Vagina (tissue), 2 donors: ENCODE data around the gene SCAF11. TPM values are rescaled to one million over a fixed set of nuclear protein-coding genes. Genes with fewer than 3 reads are reported as not detected.

ENCODE experiments used
- DNase-seq, 2 donors: peaks; one replicate each; pipeline ENCODE4 v3.0.0-alpha.2; 2017; ENCODE audit errors: extremely low spot score in 2 of 2
- H3K27ac ChIP-seq: fragments of 200-600 bp; sonication (generic); one replicate; pipeline ENCODE4 v1.5.1; 2019
- H3K27me3 ChIP-seq: fragments of 200-600 bp; sonication (generic); one replicate; pipeline ENCODE4 v1.5.1; 2019
- H3K36me3 ChIP-seq, 2 donors: fragments of 200-600 bp; sonication (generic); one replicate each; pipeline ENCODE4 v1.5.1; 2017 to 2019
- H3K4me1 ChIP-seq: fragments of 200-600 bp; sonication (generic); one replicate; pipeline ENCODE4 v1.5.1; 2019
- H3K4me3 ChIP-seq, 2 donors: fragments of 200-600 bp; sonication (generic); 1 replicate in 1 of 2; 2 replicates in 1 of 2; pipeline ENCODE4 v1.5.1; 2016 to 2019
- H3K9me3 ChIP-seq: fragments of 200-600 bp; sonication (generic); one replicate; pipeline ENCODE4 v1.5.1; 2019
- CTCF ChIP-seq, 3 experiments: fragments of 450-650 bp in 2 of 3; fragments of 200-600 bp in 1 of 3; sonication (generic) in 1 of 3; IDR thresholded peaks; one replicate each; pipeline ENCODE4 v1.5.1; 2017 to 2019; ENCODE audit warnings: antibody characterized with exemption in 3 of 3, mild to moderate bottlenecking in 2 of 3, moderate library complexity in 2 of 3
- POLR2A ChIP-seq, 2 donors: fragments of 450-650 bp; IDR thresholded peaks; one replicate each; pipeline ENCODE4 v1.6.1; 2017; ENCODE audit warnings: antibody characterized with exemption in 2 of 2, mild to moderate bottlenecking in 2 of 2, moderate library complexity in 2 of 2
- POLR2AphosphoS5 ChIP-seq, 2 donors: sonication (generic); formaldehyde crosslinking; IDR thresholded peaks; one replicate each; pipeline ENCODE4 v1.9.0; 2017; ENCODE audit warnings: antibody characterized with exemption in 2 of 2, mild to moderate bottlenecking in 2 of 2, low read depth in 1 of 2; ENCODE audit not compliant: insufficient read depth in 1 of 2
- intact Hi-C: fragments of 100-400 bp; cut with DNase I; formaldehyde crosslinking; loops from one replicate; pipeline ENCODE4 v1.15.1; 2023
- total RNA-seq: library from RNA; depleted of rRNA; stranded (reverse); fragments of >200 nt; gene quantifications from one replicate; pipeline ENCODE4 v1.2.3, GENCODE V29; 2016

Gene SCAF11
- total RNA-seq, 1 donor from 2014 or later = 104 TPM

- peaks cover 48% of the 10 kb centered on the region for H3K4me1 ChIP-seq
- intact Hi-C loops = no loop called here
- TF ChIP-seq POLR2AphosphoS5 (IDR thresholded peaks at IDR 0.05; ENCODE audit: insufficient read depth in 1 of 2, low read depth in 1 of 2) (no peak), CTCF (IDR thresholded peaks at IDR 0.05) (no peak), POLR2A (IDR thresholded peaks at IDR 0.05) (no peak)
- H3K36me3 ChIP-seq = no peaks in the 10 kb centered on the region
- no peak overlapping the region for H3K4me3 ChIP-seq
- no peaks in the 10 kb centered on the region for H3K27me3 ChIP-seq
- no peaks in the 10 kb centered on the region for H3K9me3 ChIP-seq
- no peak for DNase-seq
- H3K27ac ChIP-seq = no peak overlapping the region
Observed at GRCh38 chr12:45978108-45978507, 12.3 kb downstream of the SCAF11 start.

- Histone ChIP-seq H3K27me3 (no peaks in the 10 kb centered on the region), H3K9me3 (no peaks in the 10 kb centered on the region), H3K4me1 (peaks cover 48% of the 10 kb centered on the region), H3K36me3 (no peaks in the 10 kb centered on the region), H3K27ac (no peak overlapping the region), H3K4me3 (no peak overlapping the region)
- TF ChIP-seq POLR2A (IDR thresholded peaks at IDR 0.05) (no peak), POLR2AphosphoS5 (IDR thresholded peaks at IDR 0.05; ENCODE audit: insufficient read depth in 1 of 2, low read depth in 1 of 2) (no peak), CTCF (IDR thresholded peaks at IDR 0.05) (no peak)
- intact Hi-C loops = no loop called here
- DNase-seq = no peak
Observed at GRCh38 chr12:45977620-45978019, 12.8 kb downstream of the SCAF11 start.

GRCh38 chr12:45975506-45975905 lies 14.9 kb downstream of the SCAF11 start:
- Histone ChIP-seq H3K9me3 (no peaks in the 10 kb centered on the region), H3K4me3 (no peak overlapping the region), H3K27me3 (no peaks in the 10 kb centered on the region), H3K36me3 (peaks cover 0 to 10% of the 10 kb centered on the region in 2 donors), H3K4me1 (peaks cover 52% of the 10 kb centered on the region), H3K27ac (no peak overlapping the region)
- intact Hi-C loops = no loop called here
- no peak for TF ChIP-seq CTCF (IDR thresholded peaks at IDR 0.05)
- TF ChIP-seq POLR2A (IDR thresholded peaks at IDR 0.05) = no peak
- TF ChIP-seq POLR2AphosphoS5 (IDR thresholded peaks at IDR 0.05; ENCODE audit: insufficient read depth in 1 of 2, low read depth in 1 of 2) = no peak
- no peak for DNase-seq

- no peak overlapping the region for H3K27ac ChIP-seq
- DNase-seq = no peak
Observed at GRCh38 chr12:45974883-45975282, 15.5 kb downstream of the SCAF11 start.

More at GRCh38 chr12:45974883-45975282, 15.5 kb downstream of the SCAF11 start:
- H3K36me3 ChIP-seq = peaks cover 0 to 10% of the 10 kb centered on the region in 2 donors
- intact Hi-C loops = no loop called here
- TF ChIP-seq CTCF (IDR thresholded peaks at IDR 0.05) (no peak), POLR2AphosphoS5 (IDR thresholded peaks at IDR 0.05; ENCODE audit: insufficient read depth in 1 of 2, low read depth in 1 of 2) (no peak), POLR2A (IDR thresholded peaks at IDR 0.05) (no peak)
- H3K9me3 ChIP-seq = no peaks in the 10 kb centered on the region
- peaks cover 52% of the 10 kb centered on the region for H3K4me1 ChIP-seq
- no peaks in the 10 kb centered on the region for H3K27me3 ChIP-seq
- H3K4me3 ChIP-seq = no peak overlapping the region
